ENCODE measurements around the gene CBFA2T2. TPM values are rescaled to one million over a fixed set of nuclear protein-coding genes. Genes with fewer than 3 reads are reported as not detected.

The CBFA2T2 gene
- total and polyA plus RNA-seq, 2 experiments from 2014 or later: 29.2 to 33.1 TPM

GRCh38 chr20:33612001-33612400 lies 122.1 kb downstream of the CBFA2T2 start:
- no peak overlapping the region for H3K4me2 ChIP-seq
- no peaks in the 10 kb centered on the region for H3K9me3 ChIP-seq (ENCODE audit: low read depth)
- no peaks in the 10 kb centered on the region for H3K36me3 ChIP-seq (replicated peaks; ENCODE audit: insufficient read depth, low read depth)
- no peak overlapping the region for H2AFZ ChIP-seq
- no peaks in the 10 kb centered on the region for H3K27me3 ChIP-seq
- no peaks in the 10 kb centered on the region for H3K4me1 ChIP-seq (ENCODE audit: insufficient read depth)
- WGBS (ENCODE audit: low lambda C conversion rate, missing lambda C conversion rate): 79% methylated on average over 4 of the region's 4 CpGs
- DNase-seq (ENCODE audit: low spot score): no peak
- H3K27ac ChIP-seq: no peak overlapping the region
- H4K20me1 ChIP-seq (ENCODE audit: insufficient read depth, poor library complexity, severe bottlenecking): no peaks in the 10 kb centered on the region
- no peaks in the 10 kb centered on the region for H3K79me2 ChIP-seq
- H3K4me3 ChIP-seq: no peak overlapping the region
- no peak for TF ChIP-seq EZH2phosphoT487 (IDR thresholded peaks at IDR 0.05; ENCODE audit: low read depth, severe bottlenecking, unreplicated experiment)
- no peak for TF ChIP-seq EZH2 (IDR thresholded peaks at IDR 0.05; ENCODE audit: borderline replicate concordance)
- TF ChIP-seq CTCF (IDR thresholded peaks at IDR 0.05; ENCODE audit: poor library complexity): no peak
- no peaks in the 10 kb centered on the region for H3K9me2 ChIP-seq (replicated peaks; ENCODE audit: insufficient read depth)

- no peaks in the 10 kb centered on the region for H3K27me3 ChIP-seq
- TF ChIP-seq EZH2 (IDR thresholded peaks at IDR 0.05; ENCODE audit: borderline replicate concordance) (no peak), CTCF (IDR thresholded peaks at IDR 0.05; ENCODE audit: poor library complexity) (no peak), EZH2phosphoT487 (IDR thresholded peaks at IDR 0.05; ENCODE audit: low read depth, severe bottlenecking, unreplicated experiment) (no peak)
- H3K36me3 ChIP-seq (replicated peaks; ENCODE audit: insufficient read depth, low read depth): peaks cover 4% of the 10 kb centered on the region
- H3K9me3 ChIP-seq (ENCODE audit: low read depth): no peaks in the 10 kb centered on the region
- no peaks in the 10 kb centered on the region for H3K9me2 ChIP-seq (replicated peaks; ENCODE audit: insufficient read depth)
- no peaks in the 10 kb centered on the region for H3K4me1 ChIP-seq (ENCODE audit: insufficient read depth)
- no peak overlapping the region for H3K4me3 ChIP-seq
- no peak overlapping the region for H3K4me2 ChIP-seq
- 95% methylated on average over 4 of the region's 4 CpGs for WGBS (ENCODE audit: low lambda C conversion rate, missing lambda C conversion rate)
- H4K20me1 ChIP-seq (ENCODE audit: insufficient read depth, poor library complexity, severe bottlenecking): no peaks in the 10 kb centered on the region
- no peak overlapping the region for H3K27ac ChIP-seq
- H2AFZ ChIP-seq: no peak overlapping the region
- no peaks in the 10 kb centered on the region for H3K79me2 ChIP-seq
- DNase-seq (ENCODE audit: low spot score): no peak
Measured at GRCh38 chr20:33621717-33622400, 132.0 kb downstream of the CBFA2T2 start.

GRCh38 chr20:33622705-33623365 lies 132.9 kb downstream of the CBFA2T2 start:
- Histone ChIP-seq H3K4me2 (no peak overlapping the region), H3K9me2 (replicated peaks; ENCODE audit: insufficient read depth) (no peaks in the 10 kb centered on the region), H3K4me1 (ENCODE audit: insufficient read depth) (no peaks in the 10 kb centered on the region), H4K20me1 (ENCODE audit: insufficient read depth, poor library complexity, severe bottlenecking) (no peaks in the 10 kb centered on the region), H3K27ac (no peak overlapping the region), H3K36me3 (replicated peaks; ENCODE audit: insufficient read depth, low read depth) (peaks cover 4% of the 10 kb centered on the region), H3K4me3 (no peak overlapping the region), H3K79me2 (no peaks in the 10 kb centered on the region), H3K27me3 (no peaks in the 10 kb centered on the region), H3K9me3 (ENCODE audit: low read depth) (no peaks in the 10 kb centered on the region), H2AFZ (no peak overlapping the region)
- 91% methylated on average over 10 of the region's 10 CpGs for WGBS (ENCODE audit: low lambda C conversion rate, missing lambda C conversion rate)
- no peak for DNase-seq (ENCODE audit: low spot score)
- no peak for TF ChIP-seq EZH2 (IDR thresholded peaks at IDR 0.05; ENCODE audit: borderline replicate concordance)
- no peak for TF ChIP-seq EZH2phosphoT487 (IDR thresholded peaks at IDR 0.05; ENCODE audit: low read depth, severe bottlenecking, unreplicated experiment)
- TF ChIP-seq CTCF (IDR thresholded peaks at IDR 0.05; ENCODE audit: poor library complexity): no peak

All from hepatocyte (in vitro differentiated cells).